Amniotic epithelial cell (primary cell): ENCODE measurements around the gene VRK1.

Experiments used
- DNase-seq: peaks from one replicate; pipeline ENCODE4 v3.0.0-alpha.2; 2010; ENCODE audit warnings: low read depth

The VRK1 gene

GRCh38 chr14:96826818-96827217, 29.6 kb downstream of the VRK1 start:
- DNase-seq = no peak

GRCh38 chr14:96827290-96827689, 30.1 kb downstream of the VRK1 start:
- DNase-seq = peak; percentile 12

- DNase-seq = no peak
Observed at GRCh38 chr14:96829791-96830190, 32.6 kb downstream of the VRK1 start.

GRCh38 chr14:96830946-96831345, 33.8 kb downstream of the VRK1 start:
- DNase-seq = no peak

GRCh38 chr14:96832351-96832750, 35.2 kb downstream of the VRK1 start:
- no peak for DNase-seq

GRCh38 chr14:96838449-96838848, 41.3 kb downstream of the VRK1 start:
- DNase-seq = no peak

- no peak for DNase-seq
Observed at GRCh38 chr14:96839251-96839650, 42.1 kb downstream of the VRK1 start.

GRCh38 chr14:96843137-96843536, 46.0 kb downstream of the VRK1 start:
- peak; percentile 3 for DNase-seq

GRCh38 chr14:96844857-96845570, 47.8 kb downstream of the VRK1 start:
- no peak for DNase-seq

GRCh38 chr14:96847451-96847850, 50.3 kb downstream of the VRK1 start:
- DNase-seq = no peak

- DNase-seq = no peak
Observed at GRCh38 chr14:96848011-96848410, 50.8 kb downstream of the VRK1 start.

GRCh38 chr14:96849733-96850132, 52.6 kb downstream of the VRK1 start:
- DNase-seq = no peak

- no peak for DNase-seq
Observed at GRCh38 chr14:96851694-96852381, 54.7 kb downstream of the VRK1 start.

- peak; percentile 67 for DNase-seq
Observed at GRCh38 chr14:96852823-96853422, 55.7 kb downstream of the VRK1 start.

- no peak for DNase-seq
Observed at GRCh38 chr14:96858643-96859042, 61.5 kb downstream of the VRK1 start.

GRCh38 chr14:96861568-96862310, 64.6 kb downstream of the VRK1 start:
- no peak for DNase-seq

GRCh38 chr14:96863327-96863985, 66.3 kb downstream of the VRK1 start:
- DNase-seq = no peak

- DNase-seq = no peak
Observed at GRCh38 chr14:96863986-96864330, 66.8 kb downstream of the VRK1 start.

- no peak for DNase-seq
Observed at GRCh38 chr14:96867634-96868033, 70.5 kb downstream of the VRK1 start.

- DNase-seq = no peak
Observed at GRCh38 chr14:96874127-96874526, 76.9 kb downstream of the VRK1 start.

- no peak for DNase-seq
Observed at GRCh38 chr14:96876747-96877146, 79.6 kb downstream of the VRK1 start.

GRCh38 chr14:96881713-96882112, 84.5 kb downstream of the VRK1 start:
- DNase-seq = no peak
